Measurements from ENCODE around the gene KRTAP10-8. TPM values are rescaled to one million over a fixed set of nuclear protein-coding genes. Genes with fewer than 3 reads are reported as not detected.
A peak's percentile ranks its signal among the peaks of the same experiment; 100 is the strongest.

The KRTAP10-8 gene
- total RNA-seq, 1 donor: not detected

DNA sequence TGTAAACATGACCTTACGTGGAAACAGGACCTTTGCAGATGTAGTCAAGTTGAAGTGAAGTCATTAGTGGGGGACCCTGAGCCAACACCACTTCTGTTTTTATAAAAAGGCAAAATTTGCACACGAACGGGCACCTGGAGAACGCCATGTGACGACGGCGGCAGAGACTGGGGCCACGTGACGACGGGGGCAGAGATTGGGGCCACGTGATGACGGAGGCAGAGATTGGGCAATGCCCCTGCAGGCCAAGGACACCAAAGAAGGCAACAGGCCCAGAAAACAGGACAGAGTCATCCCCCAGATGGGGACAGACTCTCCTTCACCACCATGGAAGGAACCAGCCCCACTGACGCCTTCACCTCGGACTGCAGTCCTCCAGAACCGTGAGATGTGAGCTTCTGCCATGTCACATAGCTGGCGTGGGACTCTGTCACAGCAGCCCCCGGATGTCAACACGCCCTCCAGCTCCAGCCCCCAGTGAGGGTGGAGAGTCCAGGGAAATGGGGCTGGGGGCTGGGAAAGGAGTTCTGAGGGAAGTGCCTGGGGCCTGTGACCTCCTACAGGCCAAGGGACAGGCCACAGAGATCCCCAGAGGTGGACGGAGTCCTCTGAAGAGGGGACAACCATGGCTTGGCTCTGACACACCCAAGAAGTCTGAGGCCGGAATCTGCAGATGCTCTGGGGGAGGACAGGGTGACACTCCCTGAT, 38.5 kb downstream of the KRTAP10-8 start:
- H2AFZ ChIP-seq (ENCODE audit: low read length): no peak overlapping the region

GRCh38 chr21:44650973-44651675, 39.2 kb downstream of the KRTAP10-8 start:
- no peak overlapping the region for H3K4me3 ChIP-seq (ENCODE audit: insufficient read depth, low read length)
- no peak overlapping the region for H3K4me2 ChIP-seq (ENCODE audit: insufficient read depth, low read length)
- H3K27me3 ChIP-seq (ENCODE audit: insufficient read depth, low read length): peaks cover 3% of the 10 kb centered on the region
- H3K4me1 ChIP-seq (ENCODE audit: insufficient read depth, low read length): no peaks in the 10 kb centered on the region
- no peak for TF ChIP-seq CTCF (IDR thresholded peaks at IDR 0.05; ENCODE audit: extremely low read depth, low read depth, low read length)
- H4K20me1 ChIP-seq (ENCODE audit: insufficient read depth, low read length): no peaks in the 10 kb centered on the region
- peak; percentile 50 for DNase-seq (ENCODE audit: insufficient read length, low spot score, missing footprints)
- no peaks in the 10 kb centered on the region for H3K79me2 ChIP-seq (ENCODE audit: insufficient read depth, low read length)
- no peak overlapping the region for H3K27ac ChIP-seq (ENCODE audit: low read depth, low read length)
- no peaks in the 10 kb centered on the region for H3K36me3 ChIP-seq (ENCODE audit: insufficient read depth, low read length)
- H2AFZ ChIP-seq (ENCODE audit: low read length): no peak overlapping the region
- H3K9me3 ChIP-seq (ENCODE audit: low read depth, low read length): no peaks in the 10 kb centered on the region

More for the DNA sequence above, 38.5 kb downstream of the KRTAP10-8 start:
- Histone ChIP-seq H3K4me2 (ENCODE audit: insufficient read depth, low read length) (no peak overlapping the region), H3K4me1 (ENCODE audit: insufficient read depth, low read length) (no peaks in the 10 kb centered on the region), H3K79me2 (ENCODE audit: insufficient read depth, low read length) (no peaks in the 10 kb centered on the region), H3K27me3 (ENCODE audit: insufficient read depth, low read length) (peaks cover 3% of the 10 kb centered on the region), H3K4me3 (ENCODE audit: insufficient read depth, low read length) (no peak overlapping the region), H3K36me3 (ENCODE audit: insufficient read depth, low read length) (no peaks in the 10 kb centered on the region), H4K20me1 (ENCODE audit: insufficient read depth, low read length) (no peaks in the 10 kb centered on the region), H3K27ac (ENCODE audit: low read depth, low read length) (no peak overlapping the region), H3K9me3 (ENCODE audit: low read depth, low read length) (no peaks in the 10 kb centered on the region)
- DNase-seq (ENCODE audit: insufficient read length, low spot score, missing footprints): peak; percentile 29
- TF ChIP-seq CTCF (IDR thresholded peaks at IDR 0.05; ENCODE audit: extremely low read depth, low read depth, low read length): no peak

DNA sequence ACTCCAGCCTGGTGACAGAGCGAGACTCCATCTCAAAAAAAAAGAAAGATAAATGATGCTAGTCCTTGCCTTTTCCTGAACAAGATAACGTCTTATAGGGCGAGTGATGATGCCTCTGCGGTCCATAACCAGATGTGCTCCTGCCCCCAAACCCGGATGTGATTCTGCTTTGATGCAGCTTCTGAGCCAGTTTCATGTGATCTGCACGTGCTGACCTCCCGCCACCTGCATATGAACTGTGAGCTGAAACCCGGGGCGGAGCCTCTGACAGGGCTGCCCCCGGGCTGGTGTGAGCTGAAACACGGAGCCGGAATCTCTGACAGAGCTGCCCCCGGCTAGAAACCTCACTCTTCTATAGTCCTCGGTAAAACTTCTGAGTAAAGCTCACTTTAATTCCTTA, 41.2 kb downstream of the KRTAP10-8 start:
- Histone ChIP-seq H3K9me3 (ENCODE audit: low read depth, low read length) (no peaks in the 10 kb centered on the region), H3K4me3 (ENCODE audit: insufficient read depth, low read length) (no peak overlapping the region), H3K4me2 (ENCODE audit: insufficient read depth, low read length) (no peak overlapping the region), H3K27ac (ENCODE audit: low read depth, low read length) (no peak overlapping the region), H2AFZ (ENCODE audit: low read length) (no peak overlapping the region), H3K36me3 (ENCODE audit: insufficient read depth, low read length) (no peaks in the 10 kb centered on the region), H4K20me1 (ENCODE audit: insufficient read depth, low read length) (no peaks in the 10 kb centered on the region), H3K4me1 (ENCODE audit: insufficient read depth, low read length) (no peaks in the 10 kb centered on the region), H3K79me2 (ENCODE audit: insufficient read depth, low read length) (no peaks in the 10 kb centered on the region), H3K27me3 (ENCODE audit: insufficient read depth, low read length) (no peaks in the 10 kb centered on the region)
- peak; percentile 44 for DNase-seq (ENCODE audit: insufficient read length, low spot score, missing footprints)
- no peak for TF ChIP-seq CTCF (IDR thresholded peaks at IDR 0.05; ENCODE audit: extremely low read depth, low read depth, low read length)

All from osteoblast (primary cell).